NCI-H446 treated with DMSO at 0.1 percent for 48 hours (cell line): ENCODE data around the gene ENTPD8.

Experiments used
- DNase-seq: peaks from one replicate; lab custom pipeline; 2025; lab: John Stamatoyannopoulos, UW

The ENTPD8 gene

DNA sequence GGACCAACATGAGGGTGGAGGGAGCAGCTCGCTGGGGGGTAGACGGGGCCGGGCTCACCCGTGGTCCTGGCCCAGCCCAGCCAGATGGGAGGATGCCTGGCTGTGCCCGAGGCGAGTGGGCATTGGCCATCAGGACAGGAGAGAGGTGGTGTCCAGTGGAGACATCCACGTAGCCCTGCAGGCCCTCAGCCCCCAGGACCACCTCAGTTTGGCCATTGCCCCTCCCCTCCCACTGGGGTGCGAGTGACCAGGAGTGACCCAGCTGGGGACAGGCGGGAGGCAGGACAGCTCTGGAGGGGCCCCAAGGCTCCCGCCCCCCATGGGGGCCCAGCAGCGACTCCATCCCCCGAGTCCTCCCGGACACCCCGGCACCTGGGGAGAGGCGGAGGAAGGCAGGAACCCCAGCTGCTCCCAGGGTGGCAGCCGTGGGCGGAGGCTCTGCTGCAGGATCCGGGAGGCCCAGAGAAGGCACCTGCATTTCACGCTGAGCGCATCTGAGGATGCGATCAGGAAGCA lies 9.7 kb downstream of the ENTPD8 start:
- no peak for DNase-seq

DNA sequence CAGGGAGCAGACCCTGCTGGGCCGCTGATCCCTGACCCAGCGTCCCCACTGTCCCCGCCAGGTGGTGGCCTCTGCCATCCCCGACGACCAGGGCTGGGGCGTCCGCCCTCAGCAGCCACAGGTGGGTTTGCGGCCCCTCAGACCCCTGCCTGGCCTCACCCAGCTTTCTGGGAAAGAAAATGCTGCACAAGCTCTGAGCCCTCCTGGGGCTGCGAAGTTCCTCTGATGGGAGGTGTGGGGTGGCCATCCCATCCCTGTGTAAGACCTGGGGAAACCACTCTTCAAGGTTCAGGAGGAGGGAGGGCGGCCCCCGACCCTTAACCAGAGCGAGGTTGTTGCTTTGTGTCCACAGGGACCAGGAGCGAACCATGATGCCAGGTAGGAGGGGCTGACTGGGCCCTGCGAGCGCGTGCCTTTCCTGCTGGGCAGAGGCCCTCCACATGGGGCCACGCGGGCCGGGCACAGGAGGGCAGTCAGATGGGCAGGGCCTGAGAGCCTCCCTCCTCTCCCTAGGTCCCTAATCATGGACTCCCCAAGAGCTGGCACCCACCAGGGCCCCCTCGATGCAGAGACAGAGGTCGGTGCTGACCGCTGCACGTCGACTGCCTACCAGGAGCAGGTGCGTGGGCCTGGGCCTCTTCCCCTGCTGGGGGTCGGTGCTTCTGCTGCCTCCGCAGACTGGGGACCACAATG lies 10.3 kb downstream of the ENTPD8 start:
- no peak for DNase-seq

DNA sequence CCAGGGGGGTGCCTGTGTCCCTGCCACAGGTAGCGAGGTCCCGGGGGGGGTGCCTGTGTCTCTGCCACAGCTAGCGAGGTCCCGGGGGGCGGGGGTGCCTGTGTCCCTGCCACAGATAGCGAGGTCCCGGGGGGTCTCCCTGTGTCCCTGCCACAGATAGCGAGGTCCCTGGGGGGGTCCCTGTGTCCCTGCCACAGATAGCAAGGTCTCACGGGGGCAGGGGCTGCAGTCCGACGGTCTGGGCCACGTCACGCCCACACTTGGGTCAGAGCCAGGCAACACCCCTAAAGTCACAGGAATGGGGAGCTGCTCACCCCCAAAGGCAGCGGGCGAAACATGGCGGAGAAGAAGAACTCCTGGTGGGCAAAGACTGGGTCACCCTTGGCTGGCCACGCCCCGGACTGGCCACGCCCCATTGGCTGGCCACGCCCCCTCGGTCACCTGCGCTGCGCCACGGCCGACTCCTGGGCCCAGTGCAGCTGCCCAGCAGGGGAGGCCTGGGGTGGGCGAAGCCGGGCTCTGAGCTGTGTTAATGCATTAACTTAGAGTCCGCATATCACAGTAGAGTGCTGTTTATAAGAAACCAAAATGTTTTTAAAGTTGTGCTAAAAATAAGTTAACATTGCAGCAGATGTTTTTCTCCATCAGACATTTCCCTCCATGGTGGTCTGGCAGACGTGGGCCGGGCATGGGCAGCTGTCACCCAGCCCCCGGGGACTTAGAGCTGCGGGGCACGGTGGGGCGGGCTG lies 11.0 kb downstream of the ENTPD8 start:
- no peak for DNase-seq

DNA sequence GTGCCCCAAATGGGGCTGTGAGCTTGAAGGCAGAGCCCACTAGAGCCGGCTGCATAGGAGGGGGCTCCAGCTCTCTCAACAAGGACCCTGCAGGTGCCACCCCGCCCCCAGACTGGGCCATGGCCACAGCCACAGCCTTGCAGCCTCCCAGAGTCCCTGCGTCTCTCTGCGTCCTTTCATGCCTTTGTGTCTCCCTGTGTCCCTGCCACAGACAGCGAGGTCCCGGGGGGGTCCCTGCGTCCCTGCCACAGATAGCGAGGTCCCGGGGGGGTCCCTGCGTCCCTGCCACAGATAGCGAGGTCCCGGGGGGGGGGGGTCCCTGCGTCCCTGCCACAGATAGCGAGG lies 11.6 kb downstream of the ENTPD8 start:
- DNase-seq, result no peak

DNA sequence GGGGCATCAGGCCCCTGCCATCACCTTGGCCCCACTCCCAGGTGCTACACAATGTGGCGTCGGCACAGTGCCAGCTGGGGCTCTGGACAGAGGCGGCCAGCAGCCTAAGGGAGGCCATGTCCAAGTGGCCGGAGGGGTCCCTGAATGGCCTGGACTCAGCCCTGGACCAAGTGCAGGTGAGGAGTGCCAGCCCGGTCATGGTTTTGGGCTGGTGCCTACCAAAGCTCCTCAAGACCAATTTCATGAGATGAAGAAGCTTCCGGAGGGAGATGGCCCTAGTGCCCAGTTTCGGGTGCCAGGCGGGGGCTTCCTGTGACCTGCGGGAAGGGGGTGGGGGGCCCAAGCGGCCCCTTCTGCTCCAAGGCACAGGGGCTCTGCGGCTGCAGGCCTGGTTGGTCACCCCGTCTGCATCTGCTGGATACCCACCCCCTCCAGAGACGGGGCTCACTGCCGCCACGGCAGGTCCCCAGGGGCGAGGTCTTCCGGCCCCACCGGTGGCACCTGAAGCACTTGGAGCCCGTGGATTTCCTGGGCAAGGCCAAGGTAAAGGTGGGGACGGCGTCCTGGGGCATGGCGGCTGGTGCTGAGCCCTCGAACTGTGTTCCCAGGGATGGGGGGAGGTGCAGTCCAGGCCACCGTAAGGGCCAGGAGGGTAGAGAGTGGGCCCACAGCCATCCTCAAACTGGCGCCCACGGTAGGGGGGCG lies 12.2 kb downstream of the ENTPD8 start:
- no peak for DNase-seq

DNA sequence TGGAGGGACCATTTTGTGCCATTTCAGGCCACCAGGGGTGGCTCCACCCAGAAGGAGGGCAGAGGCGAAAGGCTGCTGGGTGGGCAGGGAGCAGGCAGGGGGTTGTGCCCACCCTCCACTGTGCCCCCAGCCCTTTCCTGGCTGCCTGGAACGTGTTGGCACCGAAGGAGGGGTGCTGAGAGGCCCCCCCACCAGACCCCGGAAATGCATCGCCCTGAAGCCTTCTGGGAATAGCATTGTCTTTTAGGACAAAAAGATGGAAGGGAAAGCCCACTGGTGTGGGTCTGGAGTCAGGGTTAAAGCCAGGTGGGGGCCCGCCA lies 12.9 kb downstream of the ENTPD8 start:
- DNase-seq, result no peak

DNA sequence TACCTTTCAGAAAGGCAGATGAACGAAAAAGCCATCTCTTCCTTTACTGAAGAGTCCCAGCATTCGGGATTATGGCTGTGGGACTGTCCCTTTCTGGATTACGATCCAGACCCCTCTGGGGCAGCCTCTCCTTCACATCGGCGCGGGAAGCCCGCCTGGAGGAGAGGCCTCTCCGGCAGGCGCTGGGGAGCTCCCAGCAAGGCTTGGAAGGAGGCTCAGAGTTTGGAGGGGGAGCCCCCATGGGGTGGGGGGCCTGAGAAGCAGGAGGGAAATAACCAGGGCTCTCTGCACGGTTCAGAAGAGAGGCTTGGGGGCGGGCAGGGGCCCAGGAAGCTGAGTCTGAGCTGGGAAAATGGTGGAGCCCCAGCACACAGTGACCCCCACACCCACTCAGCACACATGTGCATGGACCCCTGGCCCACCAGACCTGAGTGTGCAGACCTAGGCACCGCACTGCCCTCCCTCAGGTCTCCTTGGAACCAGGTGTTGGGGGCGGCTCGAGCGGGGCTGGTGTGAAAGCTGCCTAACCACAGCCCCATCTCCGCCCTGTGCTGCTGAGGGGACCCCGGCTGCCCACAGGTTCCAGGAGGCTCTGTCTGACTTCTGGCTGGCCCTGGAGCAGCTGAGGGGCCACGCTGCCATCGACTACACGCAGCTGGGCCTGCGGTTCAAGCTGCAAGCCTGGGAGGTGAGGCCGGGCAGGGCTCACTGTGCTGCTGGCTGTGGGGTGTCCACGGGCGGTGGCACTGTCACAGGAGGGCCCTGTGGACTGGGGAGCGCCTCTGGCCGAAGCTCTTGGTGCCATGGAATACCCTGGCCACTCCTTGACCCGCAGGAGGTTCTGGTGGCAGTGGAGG lies 13.5 kb downstream of the ENTPD8 start:
- DNase-seq, result no peak

DNA sequence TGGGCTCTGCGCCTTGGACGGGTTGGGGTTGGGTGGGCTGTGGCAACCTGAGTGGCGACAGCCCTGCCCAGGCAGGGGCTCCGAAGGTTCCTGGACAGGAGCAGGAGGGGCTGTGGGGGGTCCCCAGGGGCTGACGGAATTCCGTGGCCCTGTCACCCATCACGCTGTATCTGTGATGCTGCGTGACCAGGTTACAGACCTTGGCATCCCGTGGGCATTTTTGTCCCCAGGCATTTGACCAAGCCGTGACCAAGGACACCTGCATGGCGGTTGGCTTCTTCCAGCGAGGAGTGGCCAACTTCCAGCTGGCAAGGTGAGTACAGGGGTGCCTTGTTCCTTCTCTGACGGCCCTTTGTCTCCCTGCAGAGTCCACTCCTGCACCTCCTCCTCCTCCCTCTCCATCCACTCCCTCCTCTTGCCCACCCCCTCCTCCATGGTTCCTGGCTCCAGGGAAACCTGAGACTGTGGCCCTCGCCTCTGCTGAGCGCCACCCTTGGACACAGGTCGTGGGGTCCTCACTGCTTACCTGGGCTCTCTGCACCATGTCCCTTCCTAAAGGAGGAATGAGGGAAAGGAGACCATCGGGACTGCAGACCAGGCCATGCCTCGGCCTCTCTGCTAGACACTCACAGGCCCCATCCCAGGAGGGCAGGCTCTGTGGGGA lies 15.0 kb downstream of the ENTPD8 start:
- DNase-seq, result no peak

DNA sequence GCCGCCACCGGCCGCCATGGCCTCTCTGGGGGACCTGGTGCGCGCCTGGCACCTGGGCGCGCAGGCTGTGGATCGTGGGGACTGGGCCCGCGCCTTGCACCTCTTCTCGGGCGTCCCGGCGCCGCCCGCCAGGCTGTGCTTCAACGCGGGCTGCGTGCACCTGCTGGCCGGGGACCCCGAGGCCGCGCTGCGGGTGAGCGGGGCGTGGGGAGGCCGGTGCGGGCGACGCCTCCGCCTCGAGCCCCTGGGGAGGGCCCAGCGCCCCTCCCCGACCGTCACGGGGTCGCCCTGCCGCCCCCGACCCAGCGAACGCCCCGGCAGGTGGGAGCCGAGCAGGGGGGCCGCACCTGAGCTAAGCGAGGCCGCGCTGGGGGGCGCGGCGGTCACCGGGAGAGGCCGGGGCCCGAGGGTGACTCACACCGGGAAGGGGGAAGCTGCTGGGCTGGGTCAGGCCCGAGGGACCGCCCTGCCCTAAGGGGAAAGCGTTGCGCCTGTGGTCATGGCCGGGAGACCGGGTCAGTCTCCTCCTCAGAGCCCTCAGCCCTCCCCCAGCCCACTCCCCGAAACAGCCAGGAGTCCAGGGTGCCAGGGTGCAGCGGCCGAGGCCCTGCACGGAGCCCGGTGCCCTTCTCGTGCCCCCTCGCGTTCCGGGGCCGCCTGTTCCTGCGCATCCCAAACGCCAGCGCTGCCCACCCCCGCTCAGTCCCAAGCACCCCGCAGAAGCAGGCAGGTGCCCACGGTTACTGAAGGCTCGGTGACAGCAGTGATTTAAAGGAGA lies 17.5 kb downstream of the ENTPD8 start:
- DNase-seq, result no peak

DNA sequence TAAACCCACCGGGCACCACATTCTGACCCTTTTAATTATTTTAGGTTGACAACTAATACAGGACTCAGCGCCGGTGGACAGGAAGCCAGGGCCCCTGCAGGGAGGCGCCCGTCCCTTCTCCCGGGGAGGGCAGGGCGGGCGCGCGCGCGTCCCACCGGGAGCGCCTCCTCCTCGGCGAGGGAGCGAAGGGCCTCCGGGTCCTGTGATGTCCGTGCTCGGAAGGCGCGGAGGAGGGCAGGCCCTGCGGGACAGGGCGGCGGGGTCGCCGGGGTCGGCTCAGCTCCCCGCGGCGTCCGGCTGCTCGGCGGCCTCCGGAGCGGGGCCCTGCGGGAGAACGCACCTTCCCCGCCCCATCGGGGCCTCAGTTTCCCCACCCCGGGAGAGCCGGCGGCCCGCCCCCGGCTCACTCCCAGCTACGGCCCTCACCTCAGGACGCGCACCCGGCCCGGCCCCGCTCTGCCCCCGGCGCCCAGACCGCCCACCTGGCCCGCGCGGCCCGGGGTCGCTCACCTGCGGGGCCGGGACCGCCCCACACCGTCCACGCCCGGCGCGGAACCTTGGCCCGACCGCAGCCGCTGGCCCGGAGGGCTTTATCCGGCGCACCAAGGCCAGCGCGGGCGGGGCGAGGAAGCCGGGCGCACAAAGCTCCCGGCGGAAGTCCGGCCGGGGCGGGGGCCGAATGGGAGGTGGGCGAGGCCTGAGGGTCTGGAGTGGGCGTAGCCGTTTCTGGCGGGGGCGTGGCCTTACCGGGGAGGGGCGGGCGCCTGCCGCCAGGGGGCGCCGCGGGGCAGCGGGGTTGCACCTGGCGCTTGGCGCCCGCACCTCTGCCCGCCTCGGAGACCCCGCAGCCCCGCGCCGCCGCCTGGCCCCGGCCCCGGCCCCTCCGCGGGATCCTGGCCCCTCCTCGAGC lies 18.3 kb downstream of the ENTPD8 start, which contains the start of the genes EXD3 and NOXA1:
TSS of gene EXD3 (minus strand) at position 559 of the 910 bp plus-strand sequence. CDS start 27,805 bp downstream, outside the sequence.
TSS of gene NOXA1 (plus strand) at position 790 of the 910 bp plus-strand sequence. CDS start 137 bp downstream, outside the sequence.
- peak; percentile 54 for DNase-seq

DNA sequence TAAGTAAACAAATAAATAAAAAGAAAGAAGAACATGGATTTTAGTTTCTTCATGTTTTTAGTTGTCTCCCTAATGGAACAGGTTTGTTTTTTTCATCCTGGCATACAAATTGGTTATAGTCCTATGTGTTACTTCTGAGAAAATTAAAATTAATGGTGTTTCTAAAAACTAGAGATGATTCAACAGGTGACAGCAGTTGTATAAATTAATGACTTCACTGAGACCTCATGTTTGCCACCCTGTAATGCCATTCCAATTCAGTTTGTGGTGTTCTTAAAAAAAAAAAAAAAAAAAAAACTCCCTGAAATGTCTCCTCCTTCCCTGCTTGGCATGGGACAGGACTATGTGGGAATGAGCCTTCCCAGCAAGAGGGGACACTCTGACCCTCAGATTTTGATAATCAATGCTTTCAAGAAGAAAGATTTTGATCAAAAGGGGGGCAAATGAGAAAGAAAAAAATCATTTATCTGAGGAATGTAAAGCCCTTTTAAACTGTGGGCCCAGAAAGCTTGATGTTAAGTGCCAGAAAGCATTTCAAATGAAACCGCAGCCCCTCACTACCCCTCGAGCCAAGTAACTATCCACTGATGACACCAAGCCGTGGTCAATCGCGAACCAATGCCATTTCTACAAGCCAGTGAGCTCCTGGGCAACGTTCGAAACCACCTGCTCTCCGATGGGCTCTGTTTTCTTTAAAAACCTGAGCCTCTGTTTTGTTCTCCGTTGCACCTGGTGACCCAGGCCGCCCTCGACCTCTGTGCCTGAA lies 19.1 kb downstream of the ENTPD8 start:
- no peak for DNase-seq

DNA sequence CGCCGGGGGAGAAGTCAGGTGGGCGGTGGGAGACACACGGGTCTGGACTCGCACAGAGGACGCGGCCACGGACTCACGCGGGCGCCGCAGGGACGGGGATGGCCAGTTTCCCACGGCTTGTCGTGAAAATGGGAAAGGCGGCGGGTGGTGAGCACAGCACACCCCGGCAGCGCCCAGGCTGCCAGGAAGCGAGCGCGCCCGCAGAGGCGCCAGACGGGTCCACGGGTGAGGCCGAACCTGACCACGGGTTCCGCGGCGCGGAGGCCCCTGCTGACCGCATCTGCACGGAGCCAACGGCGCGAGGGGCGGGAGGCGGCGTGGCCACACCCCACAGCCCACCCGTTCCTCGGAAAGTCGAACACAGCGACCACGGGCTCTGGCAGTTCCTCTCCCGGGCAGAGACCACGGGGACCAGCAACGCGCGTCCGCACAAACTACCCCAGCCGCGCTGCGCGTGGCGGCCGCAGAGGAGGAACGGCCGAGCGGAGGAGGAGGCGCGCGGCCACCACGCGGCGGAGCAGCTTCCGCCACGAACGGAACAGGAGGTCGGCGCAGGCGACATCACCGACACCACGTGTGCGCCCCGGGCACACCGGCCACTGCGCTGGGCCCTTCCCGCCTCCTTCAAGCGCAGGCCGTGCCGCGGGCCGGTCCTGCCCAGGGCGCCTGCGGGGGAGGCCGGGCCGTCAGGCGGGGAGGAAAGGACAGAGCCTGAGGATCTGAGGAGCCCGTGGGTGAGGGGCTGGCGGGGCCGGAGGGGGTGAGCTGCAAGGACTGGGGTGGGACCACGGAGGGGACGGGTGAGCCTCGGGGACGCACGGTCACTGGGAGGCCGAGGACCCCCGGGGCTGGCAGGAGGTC lies 23.8 kb downstream of the ENTPD8 start:
- no peak for DNase-seq

DNA sequence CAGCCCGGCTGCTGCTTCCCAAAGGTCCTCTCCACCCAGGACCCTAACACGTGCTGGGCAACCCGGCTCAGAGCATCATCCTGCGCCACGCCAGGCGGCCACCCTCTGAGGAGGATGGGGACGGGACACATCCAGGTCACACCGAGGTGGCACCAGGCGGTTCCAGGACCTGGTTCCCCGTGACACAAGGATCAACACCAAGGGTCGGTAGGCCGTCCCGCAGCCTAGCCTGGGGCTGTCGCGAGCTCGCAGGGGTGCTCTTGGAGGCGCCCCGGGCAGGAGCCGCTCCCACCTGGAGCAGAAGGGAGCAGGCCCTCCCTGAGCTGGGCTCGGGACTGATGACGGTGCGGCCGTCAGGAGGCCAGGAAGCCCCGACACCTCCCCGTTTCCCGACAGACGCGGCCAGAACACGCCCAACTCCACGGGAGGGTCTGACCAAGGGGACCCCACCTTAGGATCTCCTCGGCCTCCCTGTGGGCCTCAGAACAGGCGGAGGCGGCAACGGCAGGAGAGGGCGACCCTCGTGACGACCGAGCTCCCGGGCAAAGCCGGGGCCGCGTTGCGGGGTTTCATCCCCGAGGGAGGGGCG lies 24.5 kb downstream of the ENTPD8 start:
- no peak for DNase-seq

DNA sequence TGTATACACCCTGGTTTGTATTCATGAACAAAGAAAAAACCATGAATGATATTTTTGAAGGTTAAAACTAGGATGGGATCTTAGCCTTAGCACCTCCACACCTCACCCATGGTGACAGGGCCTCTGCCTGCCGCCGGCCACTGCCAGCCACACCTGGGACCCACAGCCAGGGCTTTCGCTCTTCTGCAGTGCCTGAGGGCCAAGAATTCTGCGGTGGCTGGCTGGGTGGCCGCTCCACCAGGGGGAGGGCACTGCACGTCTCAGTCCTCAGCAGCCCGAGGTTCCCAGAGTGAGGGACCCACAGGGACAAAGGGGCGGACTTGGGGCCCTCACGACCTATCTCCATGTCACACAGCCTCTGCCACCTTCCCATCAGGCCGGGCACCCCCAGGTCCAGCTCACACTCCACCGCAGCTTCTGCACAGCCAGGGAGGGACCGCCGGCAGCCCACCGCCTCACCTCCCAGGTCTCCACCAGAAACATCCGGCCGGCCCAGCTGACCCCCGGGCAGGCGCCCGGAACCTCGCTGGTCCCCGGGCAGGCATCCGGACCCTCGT lies 25.1 kb downstream of the ENTPD8 start:
- DNase-seq, result no peak

DNA sequence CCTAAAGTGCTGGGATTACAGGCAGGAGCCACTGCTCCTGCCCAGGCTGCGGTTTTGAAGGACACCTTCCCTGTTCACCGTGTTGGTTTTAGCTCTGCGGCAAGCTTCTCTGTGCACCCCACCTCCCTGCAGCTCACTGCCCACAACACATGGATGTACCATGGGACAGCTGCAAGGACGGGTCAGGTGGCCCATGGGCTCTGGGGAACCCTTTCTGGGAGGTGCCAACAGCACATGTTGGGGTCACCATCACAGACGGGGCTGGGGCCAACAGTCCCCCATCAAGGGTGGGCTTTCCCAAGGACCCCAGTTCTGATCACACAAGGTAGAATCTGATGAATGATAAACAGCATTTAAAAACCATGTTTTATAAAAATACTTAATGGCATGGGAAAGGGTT lies 25.7 kb downstream of the ENTPD8 start:
- no peak for DNase-seq

DNA sequence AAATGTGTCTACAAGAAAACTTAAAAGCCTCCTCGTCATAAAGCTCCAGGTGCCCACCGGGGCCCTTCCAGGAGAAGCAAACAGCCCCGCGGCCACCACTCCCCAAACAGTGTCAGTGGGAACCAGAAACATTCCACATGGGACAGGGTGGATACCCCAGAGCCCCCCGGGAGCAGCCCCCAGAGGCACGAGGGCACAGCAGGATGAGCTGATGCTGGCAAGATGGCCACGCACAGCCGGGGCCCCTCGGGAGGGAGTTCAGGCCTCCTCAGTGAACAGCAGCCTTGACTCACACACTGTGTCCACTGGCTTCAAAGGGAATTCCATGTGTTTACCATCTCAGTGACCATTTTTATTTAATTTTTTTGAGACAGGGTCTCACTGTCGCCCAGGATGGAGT lies 28.7 kb downstream of the ENTPD8 start:
- no peak for DNase-seq
